Keratinocyte (primary cell): ENCODE results near the gene GIMAP8.

Source experiments
- EZH2 ChIP-seq: IDR thresholded peaks from one replicate; pipeline ENCODE4 v1.6.1; 2012; ENCODE audit warnings: inconsistent platforms, mild to moderate bottlenecking, low read length, moderate library complexity
- TF ChIP-seq, protein P1 (sequence below), 3 experiments: IDR thresholded peaks in 1 of 3; conservative IDR thresholded peaks in 1 of 3; optimal IDR thresholded peaks in 1 of 3; 2 replicates in 2 of 3; 3 replicates in 1 of 3; pipeline versions ENCODE3 to v1.5.1; 2011; ENCODE audit warnings: low read length in 3 of 3, mild to moderate bottlenecking in 3 of 3, moderate library complexity in 2 of 3, control low read depth in 1 of 3, inconsistent platforms in 1 of 3; ENCODE audit not compliant: insufficient read depth in 2 of 3; ENCODE audit errors: extremely low read depth in 1 of 3

- no peak for TF ChIP-seq EZH2
- TF ChIP-seq, protein P1, sequence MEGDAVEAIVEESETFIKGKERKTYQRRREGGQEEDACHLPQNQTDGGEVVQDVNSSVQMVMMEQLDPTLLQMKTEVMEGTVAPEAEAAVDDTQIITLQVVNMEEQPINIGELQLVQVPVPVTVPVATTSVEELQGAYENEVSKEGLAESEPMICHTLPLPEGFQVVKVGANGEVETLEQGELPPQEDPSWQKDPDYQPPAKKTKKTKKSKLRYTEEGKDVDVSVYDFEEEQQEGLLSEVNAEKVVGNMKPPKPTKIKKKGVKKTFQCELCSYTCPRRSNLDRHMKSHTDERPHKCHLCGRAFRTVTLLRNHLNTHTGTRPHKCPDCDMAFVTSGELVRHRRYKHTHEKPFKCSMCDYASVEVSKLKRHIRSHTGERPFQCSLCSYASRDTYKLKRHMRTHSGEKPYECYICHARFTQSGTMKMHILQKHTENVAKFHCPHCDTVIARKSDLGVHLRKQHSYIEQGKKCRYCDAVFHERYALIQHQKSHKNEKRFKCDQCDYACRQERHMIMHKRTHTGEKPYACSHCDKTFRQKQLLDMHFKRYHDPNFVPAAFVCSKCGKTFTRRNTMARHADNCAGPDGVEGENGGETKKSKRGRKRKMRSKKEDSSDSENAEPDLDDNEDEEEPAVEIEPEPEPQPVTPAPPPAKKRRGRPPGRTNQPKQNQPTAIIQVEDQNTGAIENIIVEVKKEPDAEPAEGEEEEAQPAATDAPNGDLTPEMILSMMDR (optimal IDR thresholded peaks at IDR 0.05 in 1 of 3, IDR thresholded peaks at IDR 0.05 in 1 of 3, conservative IDR thresholded peaks at IDR 0.05 in 1 of 3; ENCODE audit: extremely low read depth in 1 of 3, insufficient read depth in 2 of 3, low read length in 3 of 3): no peak
Measured at GRCh38 chr7:150487625-150488024, 37.2 kb downstream of the GIMAP8 start.
